ENCODE measurements around the gene TNKS1BP1.

DNA sequence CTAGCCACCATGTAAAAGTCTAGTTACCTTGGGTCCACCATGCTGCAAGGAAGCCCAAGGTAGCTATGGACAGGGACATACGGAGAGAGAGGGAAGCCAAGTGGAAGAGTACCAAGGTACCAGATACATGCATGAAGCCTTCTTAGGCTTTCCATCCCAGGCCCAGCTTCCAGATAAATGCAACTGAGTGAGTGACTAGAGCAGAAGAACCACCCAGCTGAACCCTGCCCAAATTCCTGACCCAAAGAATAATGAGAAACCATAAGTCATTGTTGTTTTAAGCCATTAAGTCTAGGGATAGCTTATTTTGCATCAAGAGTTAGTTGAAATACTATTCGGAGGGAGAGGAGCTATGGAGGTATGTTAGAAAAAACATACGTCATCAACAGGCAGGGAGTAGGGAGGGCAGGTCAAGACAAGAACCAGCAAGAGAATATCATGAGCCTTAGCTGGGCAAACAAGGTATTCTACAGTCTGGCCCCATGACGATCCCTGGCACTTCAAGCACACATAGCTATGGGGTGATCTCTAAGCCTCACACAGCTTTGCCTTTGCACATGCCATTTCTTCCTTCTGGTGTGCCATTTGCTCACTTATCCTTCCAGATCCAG, 51.2 kb downstream of the TNKS1BP1 start:
- TF ChIP-seq, protein P1, sequence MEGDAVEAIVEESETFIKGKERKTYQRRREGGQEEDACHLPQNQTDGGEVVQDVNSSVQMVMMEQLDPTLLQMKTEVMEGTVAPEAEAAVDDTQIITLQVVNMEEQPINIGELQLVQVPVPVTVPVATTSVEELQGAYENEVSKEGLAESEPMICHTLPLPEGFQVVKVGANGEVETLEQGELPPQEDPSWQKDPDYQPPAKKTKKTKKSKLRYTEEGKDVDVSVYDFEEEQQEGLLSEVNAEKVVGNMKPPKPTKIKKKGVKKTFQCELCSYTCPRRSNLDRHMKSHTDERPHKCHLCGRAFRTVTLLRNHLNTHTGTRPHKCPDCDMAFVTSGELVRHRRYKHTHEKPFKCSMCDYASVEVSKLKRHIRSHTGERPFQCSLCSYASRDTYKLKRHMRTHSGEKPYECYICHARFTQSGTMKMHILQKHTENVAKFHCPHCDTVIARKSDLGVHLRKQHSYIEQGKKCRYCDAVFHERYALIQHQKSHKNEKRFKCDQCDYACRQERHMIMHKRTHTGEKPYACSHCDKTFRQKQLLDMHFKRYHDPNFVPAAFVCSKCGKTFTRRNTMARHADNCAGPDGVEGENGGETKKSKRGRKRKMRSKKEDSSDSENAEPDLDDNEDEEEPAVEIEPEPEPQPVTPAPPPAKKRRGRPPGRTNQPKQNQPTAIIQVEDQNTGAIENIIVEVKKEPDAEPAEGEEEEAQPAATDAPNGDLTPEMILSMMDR (conservative IDR thresholded peaks at IDR 0.05): no peak
- no peak for TF ChIP-seq EZH2 (IDR thresholded peaks at IDR 0.05; ENCODE audit: low read depth)

Data from PC-9 (cell line).